GM21528 (cell line): ENCODE results near the gene SAC3D1.
A peak's percentile ranks its signal among the peaks of the same experiment; 100 is the strongest.

Experiments
- ATAC-seq: cut with Tn5 transposase; IDR thresholded peaks from one replicate; pipeline ENCODE4 v1.9.1; 2021; ENCODE audit warnings: mild to moderate bottlenecking, moderate library complexity; ENCODE audit not compliant: unreplicated experiment, low FRiP score

Gene SAC3D1

GRCh38 chr11:65058419-65059054, 17.5 kb downstream of the SAC3D1 start, which contains the start of gene NAALADL1:
Gene NAALADL1 (minus strand): TSS chr11:65058553. CDS start chr11:65058521, 32 bp downstream.
- ATAC-seq = no peak

- no peak for ATAC-seq
Measured at GRCh38 chr11:65059523-65059922, 18.5 kb downstream of the SAC3D1 start.

DNA sequence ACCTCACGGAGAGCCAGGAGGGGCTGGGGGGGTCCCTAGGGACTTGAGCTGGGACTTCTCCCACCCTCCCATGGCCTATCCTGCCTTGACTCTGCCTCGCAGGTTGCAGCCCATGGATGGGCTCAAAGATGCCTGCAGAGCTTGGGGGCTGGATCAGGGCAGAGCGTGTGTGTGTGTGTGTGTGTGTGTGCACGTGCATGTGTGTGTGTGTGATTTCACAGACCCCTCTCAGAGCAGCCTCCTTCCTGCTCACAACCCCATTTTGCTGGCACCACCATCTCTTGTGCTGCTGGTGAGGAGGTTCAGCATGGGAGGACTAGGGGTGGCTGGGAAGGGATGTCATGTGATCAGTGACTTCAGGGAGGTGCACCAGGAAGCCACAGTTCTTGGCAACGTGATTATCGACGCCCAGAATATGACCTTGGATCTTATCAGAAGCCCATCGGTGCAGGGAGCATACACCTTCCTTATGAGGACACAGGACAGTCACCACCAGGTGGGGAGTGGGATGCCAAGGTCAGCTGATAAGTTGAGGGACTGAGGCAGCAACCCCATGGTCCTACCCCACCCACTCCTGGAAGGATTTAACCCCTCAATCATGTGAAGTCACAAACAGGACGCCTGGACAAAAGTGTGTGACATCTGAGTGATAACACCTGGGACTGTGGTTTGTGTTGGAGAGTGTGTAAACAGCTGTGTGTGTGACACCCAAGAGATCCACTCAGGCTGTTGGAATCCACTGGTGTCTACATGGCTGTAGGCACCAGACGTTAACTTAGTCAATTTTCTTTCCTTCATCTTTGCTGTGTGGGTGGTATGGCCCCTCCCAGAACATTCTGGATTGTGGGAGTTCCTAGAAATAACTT, 19.2 kb downstream of the SAC3D1 start:
- no peak for ATAC-seq

DNA sequence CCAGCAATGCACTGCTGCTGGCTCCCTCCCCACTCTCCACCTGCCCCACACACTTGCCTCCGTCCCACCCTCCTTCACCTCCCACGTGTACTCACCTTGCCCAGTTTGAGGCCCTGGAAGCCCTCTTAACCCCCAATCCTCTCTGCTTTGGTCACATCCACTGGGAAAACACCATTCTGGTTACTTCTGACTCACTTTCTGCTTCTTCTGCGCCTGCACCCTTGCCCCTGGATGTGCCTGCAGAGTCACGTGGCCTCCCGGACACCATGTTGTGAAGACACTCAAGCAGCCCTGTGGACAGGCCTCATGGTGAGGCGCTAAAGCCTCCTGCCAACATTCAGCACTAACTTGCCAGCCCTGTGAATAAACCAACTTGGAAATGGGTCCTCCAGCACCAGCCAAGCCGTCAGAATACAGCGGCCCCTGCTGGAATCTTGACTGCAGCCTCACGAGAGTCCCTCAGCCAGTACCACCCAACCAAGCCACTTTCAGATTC, 20.0 kb downstream of the SAC3D1 start:
- no peak for ATAC-seq

- ATAC-seq = no peak
Measured at GRCh38 chr11:65063532-65063931, 22.5 kb downstream of the SAC3D1 start.

GRCh38 chr11:65064847-65065240, 23.8 kb downstream of the SAC3D1 start:
- no peak for ATAC-seq

DNA sequence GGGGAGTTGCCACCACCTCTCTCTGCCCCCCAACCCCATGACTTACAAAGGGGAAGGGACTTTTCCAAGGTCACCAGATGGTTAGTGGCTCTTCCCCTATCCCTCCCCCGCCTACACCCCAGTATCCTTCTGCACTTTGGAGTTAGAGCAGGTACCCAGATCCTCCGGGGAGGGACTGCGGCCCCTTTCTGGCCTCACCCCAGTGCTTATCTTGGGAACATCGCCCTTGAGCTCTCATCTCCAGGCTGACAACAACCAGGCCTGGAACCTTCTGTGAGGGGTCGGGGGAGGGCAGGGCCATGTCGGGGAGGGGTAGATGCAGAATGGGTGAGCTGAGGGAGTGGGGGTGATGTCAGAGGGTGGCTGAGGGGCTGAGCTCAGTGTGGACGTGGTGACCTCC, 24.8 kb downstream of the SAC3D1 start:
- no peak for ATAC-seq

DNA sequence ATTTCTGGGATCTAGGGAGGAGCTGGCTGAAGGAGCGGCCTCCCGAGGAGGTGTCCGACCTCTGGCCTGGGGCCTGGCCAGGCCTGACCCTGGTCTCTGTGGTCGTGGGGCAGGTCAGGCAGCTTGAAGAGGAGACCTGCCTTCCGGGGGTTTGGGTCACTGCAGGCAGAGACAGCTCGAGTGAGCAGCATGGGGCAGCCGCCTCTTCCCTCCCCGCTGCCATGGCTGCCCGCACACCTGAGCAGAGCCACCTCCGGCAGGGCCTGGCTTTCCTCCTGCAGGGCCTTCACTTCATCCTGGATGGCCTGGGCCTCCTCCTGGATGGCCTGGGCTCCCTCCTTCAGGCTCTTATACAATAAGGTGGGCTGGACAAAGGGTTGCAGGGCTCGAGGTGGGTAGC, 25.3 kb downstream of the SAC3D1 start:
- no peak for ATAC-seq

DNA sequence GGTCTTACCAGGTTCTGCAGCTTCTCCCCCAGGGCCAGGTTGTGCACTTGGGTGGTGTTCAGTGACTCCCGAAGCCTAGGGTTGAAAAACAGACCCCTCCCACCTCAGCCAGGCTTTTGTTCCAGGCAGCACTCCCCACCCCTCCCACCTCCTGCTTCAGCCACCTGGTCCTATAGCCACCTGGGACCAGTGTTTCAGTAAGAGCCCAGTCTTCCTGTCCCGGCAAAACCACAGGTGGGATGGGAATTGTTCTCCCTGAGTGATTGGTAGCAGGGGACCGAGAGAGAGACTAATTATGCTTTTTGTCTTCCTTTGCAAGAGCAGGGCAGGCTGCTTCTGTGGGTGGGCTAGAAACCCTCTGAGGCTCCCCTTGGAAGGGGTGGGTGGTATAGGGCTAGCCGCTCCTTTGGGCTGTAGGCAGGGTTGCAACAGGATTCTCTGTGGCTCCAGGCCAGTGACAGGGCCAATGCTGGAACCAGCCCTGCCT, 25.8 kb downstream of the SAC3D1 start:
- ATAC-seq = no peak

DNA sequence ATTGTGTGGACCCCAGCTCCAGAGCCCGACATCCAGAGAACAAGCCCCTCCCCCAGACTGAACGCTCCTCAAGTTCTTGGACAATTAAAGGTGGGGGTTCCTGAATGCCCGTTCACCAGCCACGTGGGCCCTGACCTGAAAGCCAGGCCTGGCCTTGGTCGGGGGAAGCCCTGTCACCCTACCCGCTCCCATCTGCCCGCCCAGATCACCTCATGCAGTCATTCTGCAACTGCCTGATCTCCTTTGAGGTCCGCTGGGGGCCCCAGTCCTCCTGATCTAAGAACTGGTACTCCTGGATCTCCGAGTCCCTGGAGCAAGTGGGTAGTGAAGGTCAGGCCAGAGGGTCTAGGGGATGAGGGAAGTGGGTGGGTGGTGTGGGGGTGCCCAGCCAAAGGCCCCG, 26.4 kb downstream of the SAC3D1 start:
- ATAC-seq = no peak

GRCh38 chr11:65069217-65069616, 28.2 kb downstream of the SAC3D1 start:
- no peak for ATAC-seq

GRCh38 chr11:65071907-65072630, 31.1 kb downstream of the SAC3D1 start:
- ATAC-seq = no peak

- ATAC-seq = no peak
Measured at GRCh38 chr11:65072631-65072966, 31.6 kb downstream of the SAC3D1 start.

DNA sequence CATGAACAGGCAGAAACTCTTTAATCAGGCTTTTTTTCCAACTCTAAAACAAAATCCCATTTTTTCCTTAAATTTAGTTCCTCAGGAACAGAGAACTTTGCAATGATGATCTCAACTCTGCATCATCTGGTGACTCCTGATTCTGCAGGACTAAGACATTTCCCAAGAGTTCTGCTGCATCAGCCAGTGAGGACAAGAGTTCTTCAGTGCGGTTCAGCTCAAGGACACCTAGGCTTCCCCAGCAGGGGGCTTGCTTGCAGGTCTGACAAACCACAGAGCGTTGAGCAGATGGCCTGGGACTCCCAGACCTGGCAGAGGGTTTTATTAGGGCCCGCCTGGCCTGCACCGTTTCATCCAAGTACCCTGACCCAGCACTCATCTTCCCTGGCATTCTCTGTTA, 36.4 kb downstream of the SAC3D1 start:
- ATAC-seq = no peak

GRCh38 chr11:65078151-65078550, 37.1 kb downstream of the SAC3D1 start:
- ATAC-seq = no peak

DNA sequence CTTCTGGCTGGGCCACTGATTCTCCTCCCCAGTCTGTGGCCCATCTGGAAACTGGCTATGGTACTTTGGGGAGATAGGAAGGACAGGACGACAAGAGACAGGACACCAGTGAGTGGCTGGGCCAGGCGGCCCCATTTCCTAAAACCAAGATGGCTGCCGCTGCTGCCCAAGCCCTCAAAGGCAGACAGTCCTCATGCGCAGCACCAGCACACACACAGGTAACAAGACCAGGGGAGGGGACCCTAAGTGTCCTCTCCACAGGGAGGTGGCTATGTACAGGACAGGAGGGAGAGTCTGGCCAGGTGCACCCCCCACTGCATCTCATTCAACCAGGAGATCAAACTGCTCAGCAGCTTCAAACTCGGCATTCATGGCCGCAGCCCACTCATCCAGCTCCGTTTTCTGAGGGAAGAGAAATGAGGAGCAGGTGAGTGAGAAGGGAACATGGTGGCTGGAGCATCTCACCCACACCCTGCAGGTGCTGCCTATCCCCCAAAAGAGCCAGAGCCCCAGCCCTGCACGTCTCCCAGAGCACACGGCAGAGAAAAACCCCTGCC, 37.9 kb downstream of the SAC3D1 start:
- ATAC-seq = no peak

DNA sequence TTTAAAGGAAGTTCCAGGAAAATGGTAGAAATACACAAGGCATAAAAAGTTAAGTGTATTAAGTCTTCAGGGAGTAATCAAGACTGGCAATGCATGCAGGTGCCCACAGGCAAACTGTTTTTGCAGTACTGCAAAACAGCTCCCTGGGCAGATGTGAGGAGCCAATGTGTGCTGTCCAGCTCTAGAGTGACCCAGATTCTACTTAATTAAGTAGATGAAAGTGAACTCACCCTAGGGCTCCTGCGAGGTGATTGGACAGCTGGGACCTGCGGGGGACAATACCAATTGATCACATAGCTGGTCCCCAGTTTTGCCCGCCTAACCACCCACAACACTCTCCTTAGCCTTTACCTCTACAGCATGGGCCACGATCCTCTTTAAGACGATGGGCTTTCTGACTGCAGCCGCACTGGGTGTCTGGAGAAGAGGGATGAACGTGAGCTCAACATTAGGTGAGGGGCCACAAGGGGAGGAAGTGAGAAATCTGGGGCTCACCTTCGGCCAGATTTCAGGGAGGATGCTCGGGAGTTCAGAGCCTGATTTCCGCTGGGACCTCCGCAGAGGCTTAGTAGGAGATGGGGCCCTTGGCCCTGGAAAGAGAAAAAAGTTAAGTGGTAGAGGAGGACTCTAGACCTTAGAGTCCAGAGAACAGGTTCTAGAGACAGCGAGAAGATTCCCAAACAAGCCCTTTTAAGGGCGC, 42.3 kb downstream of the SAC3D1 start:
- ATAC-seq = peak; percentile 22

DNA sequence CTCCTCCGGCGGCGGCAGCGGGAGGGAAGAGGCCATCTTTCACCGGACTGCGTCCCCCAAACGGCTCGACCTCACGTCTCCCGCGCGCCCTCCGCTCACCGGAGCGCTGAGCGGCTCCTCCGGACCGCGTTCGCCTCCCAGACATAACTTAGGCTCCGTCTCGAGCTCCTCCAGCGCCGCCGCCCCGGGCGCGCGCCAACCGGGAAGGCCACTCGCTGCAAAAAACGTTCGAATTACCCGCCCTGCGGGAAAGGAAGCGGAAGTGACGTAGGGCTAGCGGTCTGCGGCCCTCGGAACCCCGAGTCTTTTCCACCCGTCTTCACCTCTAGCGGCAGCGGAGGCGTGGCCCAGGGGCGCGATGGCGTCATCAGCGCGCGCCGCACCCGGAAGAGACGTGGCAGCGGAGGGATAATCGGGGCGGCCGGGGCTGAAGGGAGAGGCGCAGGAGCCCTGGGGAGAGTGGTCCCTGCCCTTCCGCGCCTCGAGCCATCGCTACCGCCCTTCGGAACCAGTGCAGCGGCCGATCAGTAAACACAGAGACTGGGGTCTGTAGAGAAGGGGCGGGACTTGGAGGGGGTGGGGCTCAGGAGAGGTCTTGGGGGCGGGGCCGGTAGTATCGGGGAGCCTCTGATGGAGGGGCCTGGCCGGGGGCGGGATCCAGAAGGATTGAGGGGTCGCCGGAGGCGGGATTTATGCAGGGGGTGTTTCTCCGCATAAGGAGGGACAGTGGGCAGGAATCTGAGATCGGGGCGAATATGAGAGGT, 43.0 kb downstream of the SAC3D1 start, which contains the start of the genes CDCA5 and ZFPL1:
Gene CDCA5, minus strand, starts transcription at position 207 of the 764 bp plus-strand sequence. Its CDS starts 62 bp downstream, at position 145.
Gene ZFPL1, plus strand, starts transcription at position 389 of the 764 bp plus-strand sequence. CDS start 477 bp downstream, outside the sequence.
- peak; percentile 67 for ATAC-seq
